ENCODE measurements around the gene GCC2.
"Not testable (repeated sequence)": the region's sequence is repeated elsewhere in the genome, so short reads cannot be mapped to it uniquely, and the experiment has no call there.

Gene GCC2

GRCh38 chr2:108441712-108442111, 7.3 kb upstream of the GCC2 start:
- no peak for DNase-seq

- no peak for DNase-seq
Observed at GRCh38 chr2:108444941-108445840, 3.8 kb upstream of the GCC2 start.

GRCh38 chr2:108446703-108447102, 2.3 kb upstream of the GCC2 start:
- no peak for DNase-seq

GRCh38 chr2:108447947-108448677, 894 bp upstream of the GCC2 start:
- DNase-seq: no peak

GRCh38 chr2:108449410-108450130, 564 bp downstream of the GCC2 start:
- no peak for DNase-seq

GRCh38 chr2:108450863-108451262, 1.9 kb downstream of the GCC2 start:
- no peak for DNase-seq

- no peak for DNase-seq
Observed at GRCh38 chr2:108451976-108452375, 3.0 kb downstream of the GCC2 start.

GRCh38 chr2:108453530-108453929, 4.5 kb downstream of the GCC2 start:
- DNase-seq: not testable (repeated sequence)

- no peak for DNase-seq
Observed at GRCh38 chr2:108454440-108454839, 5.4 kb downstream of the GCC2 start.

- DNase-seq: no peak
Observed at GRCh38 chr2:108455571-108455970, 6.6 kb downstream of the GCC2 start.

- DNase-seq: no peak
Observed at GRCh38 chr2:108458082-108458481, 9.1 kb downstream of the GCC2 start.

- no peak for DNase-seq
Observed at GRCh38 chr2:108459441-108459840, 10.4 kb downstream of the GCC2 start.

- DNase-seq: no peak
Observed at GRCh38 chr2:108460345-108461037, 11.5 kb downstream of the GCC2 start.

- no peak for DNase-seq
Observed at GRCh38 chr2:108477099-108477498, 28.1 kb downstream of the GCC2 start.

- no peak for DNase-seq
Observed at GRCh38 chr2:108485253-108485652, 36.2 kb downstream of the GCC2 start.

GRCh38 chr2:108490506-108491122, 41.6 kb downstream of the GCC2 start:
- DNase-seq: no peak

- no peak for DNase-seq
Observed at GRCh38 chr2:108491848-108492247, 42.8 kb downstream of the GCC2 start.

- DNase-seq: no peak
Observed at GRCh38 chr2:108492364-108492763, 43.4 kb downstream of the GCC2 start.

GRCh38 chr2:108496167-108496566, 47.2 kb downstream of the GCC2 start:
- not testable (repeated sequence) for DNase-seq

GRCh38 chr2:108507620-108508019, 58.6 kb downstream of the GCC2 start:
- not testable (repeated sequence) for DNase-seq

- DNase-seq: not testable (repeated sequence)
Observed at GRCh38 chr2:108512431-108512830, 63.4 kb downstream of the GCC2 start.

GRCh38 chr2:108514478-108514877, 65.5 kb downstream of the GCC2 start:
- DNase-seq: not testable (repeated sequence)

Measured in NCI-H1417 treated with DMSO at 0.1 percent for 48 hours (cell line).